ENCODE data around the gene GPR62. TPM values are rescaled to one million over a fixed set of nuclear protein-coding genes. Genes with fewer than 3 reads are reported as not detected.
"Not testable (repeated sequence)": the region's sequence is repeated elsewhere in the genome, so short reads cannot be mapped to it uniquely, and the experiment has no call there.

The GPR62 gene
- total and polyA plus RNA-seq, 4 donors = 0.15 TPM; not detected in 3

DNA sequence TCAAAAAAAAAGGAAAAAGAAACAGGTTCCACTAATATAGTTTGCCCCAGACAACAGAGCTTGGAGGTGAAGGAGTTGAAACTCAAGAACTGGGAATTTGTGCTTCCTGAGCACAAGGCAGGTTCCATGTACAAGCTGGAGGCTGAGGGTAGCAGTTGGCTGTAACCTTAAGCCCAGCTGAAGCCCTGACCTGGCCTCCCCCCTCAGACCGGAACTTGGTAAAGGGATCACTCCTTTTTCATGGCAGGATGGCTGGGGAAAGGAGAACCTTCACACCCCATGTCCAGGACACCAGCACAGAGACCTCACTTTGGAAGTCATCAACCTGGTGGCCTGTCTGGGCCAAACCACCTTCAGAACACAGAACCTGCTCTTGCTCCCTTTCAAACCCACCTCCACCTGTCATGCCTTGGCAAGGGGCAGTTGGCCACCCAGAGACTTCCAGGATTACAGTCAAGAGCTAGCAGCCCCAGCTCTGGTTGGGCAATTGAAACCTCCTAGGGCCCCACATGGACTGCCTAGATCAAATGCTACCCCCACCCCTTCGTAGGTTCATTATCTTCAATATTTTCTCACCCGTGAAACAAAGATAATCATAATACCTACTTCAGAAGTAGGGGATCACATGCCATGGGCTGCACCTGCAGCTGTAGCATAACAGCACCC, 37.0 kb downstream of the GPR62 start:
- H3K4me3 ChIP-seq (ENCODE audit: low read length in 2 of 2) = no peak overlapping the region
- H3K9me3 ChIP-seq (ENCODE audit: control insufficient read depth, low read length) = no peaks in the 10 kb centered on the region
- no peaks in the 10 kb centered on the region for H3K4me1 ChIP-seq (ENCODE audit: control insufficient read depth in 1 of 2, insufficient read depth in 2 of 2, low read length in 2 of 2)
- intact Hi-C loops (cut with DNase I) = no loop called here
- H3K36me3 ChIP-seq (ENCODE audit: control insufficient read depth in 1 of 2, insufficient read depth in 2 of 2, low read length in 1 of 2) = peaks cover 0 to 4% of the 10 kb centered on the region in 2 donors
- H3K27me3 ChIP-seq (ENCODE audit: control insufficient read depth in 1 of 2, insufficient read depth in 2 of 2, low read length in 1 of 2) = no peaks in the 10 kb centered on the region
- ATAC-seq (ENCODE audit: low FRiP score) (no peak), DNase-seq (no peak)
- WGBS, 2 donors = 74% methylated on average over 3 of the region's 3 CpGs
- no peak overlapping the region for H3K27ac ChIP-seq (ENCODE audit: low read depth in 1 of 2, low read length in 2 of 2)

DNA sequence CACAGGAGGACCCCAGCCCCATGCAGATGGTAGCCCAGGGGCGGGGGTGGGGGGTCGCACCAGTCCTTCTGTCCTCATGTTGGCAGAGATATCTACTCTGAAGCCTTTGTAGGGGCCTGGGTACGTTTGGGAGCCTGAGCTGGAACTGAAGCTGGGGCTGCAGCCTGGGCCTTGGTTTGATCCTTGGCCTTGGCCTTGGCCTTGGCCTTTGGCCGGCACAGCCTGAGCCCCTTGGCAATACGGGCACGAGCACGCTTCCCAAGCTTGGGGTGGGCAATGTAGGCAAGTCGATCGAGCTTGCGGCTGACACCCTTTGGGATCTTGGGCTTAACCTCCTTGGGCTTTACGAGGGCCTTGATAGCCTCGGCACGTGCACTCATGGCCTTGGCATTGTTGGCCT, 38.5 kb downstream of the GPR62 start:
- H3K4me1 ChIP-seq (ENCODE audit: control insufficient read depth in 1 of 2, insufficient read depth in 2 of 2, low read length in 2 of 2); ATAC-seq (ENCODE audit: low FRiP score); H3K9me3 ChIP-seq (ENCODE audit: control insufficient read depth, low read length); intact Hi-C loops (cut with DNase I); DNase-seq; H3K27ac ChIP-seq (ENCODE audit: low read depth in 1 of 2, low read length in 2 of 2); H3K36me3 ChIP-seq (ENCODE audit: control insufficient read depth in 1 of 2, insufficient read depth in 2 of 2, low read length in 1 of 2); H3K4me3 ChIP-seq (ENCODE audit: low read length in 2 of 2); H3K27me3 ChIP-seq (ENCODE audit: control insufficient read depth in 1 of 2, insufficient read depth in 2 of 2, low read length in 1 of 2): not testable (repeated sequence)
- WGBS, 2 donors = 52 to 83% methylated on average over 3 to 10 of the region's 13 CpGs

DNA sequence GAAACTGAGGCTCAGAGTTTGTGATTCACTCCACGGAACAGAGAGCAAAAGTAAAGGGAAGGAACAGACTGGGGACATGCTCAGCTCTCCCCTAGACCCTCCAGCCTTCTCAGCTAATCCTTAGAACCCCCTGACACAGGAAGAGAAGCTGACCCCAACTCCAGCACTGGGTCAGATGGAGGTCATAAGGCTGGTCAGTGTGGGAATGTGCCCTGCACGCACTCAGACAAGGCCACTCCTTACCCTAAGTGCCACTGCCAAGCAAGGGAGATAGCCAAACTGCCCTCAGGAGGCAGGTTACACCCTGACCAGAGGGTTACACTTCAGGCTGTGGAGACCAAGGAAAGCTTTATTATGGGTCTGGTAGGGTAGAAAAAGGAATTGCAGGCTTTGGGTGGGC, 39.3 kb downstream of the GPR62 start:
- no peaks in the 10 kb centered on the region for H3K4me1 ChIP-seq (ENCODE audit: control insufficient read depth in 1 of 2, insufficient read depth in 2 of 2, low read length in 2 of 2)
- no peak overlapping the region for H3K4me3 ChIP-seq (ENCODE audit: low read length in 2 of 2)
- intact Hi-C loops (cut with DNase I) = no loop called here

DNA sequence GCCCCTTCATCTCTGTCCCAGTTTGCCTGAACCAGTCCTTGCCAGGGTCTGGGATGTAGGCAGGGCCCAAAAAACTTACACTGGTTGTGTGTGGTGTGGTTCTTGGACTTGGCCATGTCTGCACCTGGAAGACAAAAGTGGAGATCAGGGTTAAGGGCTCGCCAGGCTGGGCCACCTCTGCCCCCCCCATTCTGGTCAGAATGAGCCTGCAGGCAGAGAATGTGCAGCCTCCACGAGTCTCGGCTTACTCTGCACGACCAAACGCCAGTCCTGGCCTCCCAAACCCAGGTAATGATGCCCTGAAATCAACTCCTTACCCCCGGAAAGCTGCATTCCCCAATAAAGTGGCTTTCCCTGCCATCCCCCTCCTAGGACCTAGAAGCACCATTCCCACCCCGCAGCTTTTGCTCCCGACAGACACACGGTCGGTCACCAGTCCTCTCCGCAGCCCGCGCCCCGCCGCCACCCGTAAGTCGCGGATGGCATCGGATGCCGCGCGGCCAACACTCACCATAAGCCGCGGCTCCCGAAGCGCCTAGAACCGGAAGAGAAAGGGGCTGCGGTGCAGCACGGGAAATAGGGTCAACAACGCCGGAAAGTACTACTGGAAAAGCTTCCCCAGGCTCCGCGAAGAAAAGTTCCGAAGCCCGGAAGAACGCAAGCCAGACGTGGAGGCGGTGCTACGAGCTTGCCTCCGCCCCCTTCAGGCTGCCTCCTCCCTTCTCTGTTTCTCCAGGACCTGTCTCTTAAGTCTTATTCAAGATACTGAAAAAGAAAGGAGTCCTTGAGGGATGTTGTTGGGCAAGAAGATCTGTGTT, 40.4 kb downstream of the GPR62 start, which contains the start of gene RPL29:
Gene RPL29 (minus strand): TSS at position 550 of the 818 bp plus-strand sequence. CDS start 434 bp downstream, at position 116.
- Histone ChIP-seq H3K9me3 (ENCODE audit: control insufficient read depth, low read length) (no peaks in the 10 kb centered on the region), H3K27me3 (ENCODE audit: control insufficient read depth in 1 of 2, insufficient read depth in 2 of 2, low read length in 1 of 2) (no peaks in the 10 kb centered on the region), H3K4me1 (ENCODE audit: control insufficient read depth in 1 of 2, insufficient read depth in 2 of 2, low read length in 2 of 2) (no peaks in the 10 kb centered on the region), H3K36me3 (ENCODE audit: control insufficient read depth in 1 of 2, insufficient read depth in 2 of 2, low read length in 1 of 2) (peaks cover 0 to 4% of the 10 kb centered on the region in 2 donors), H3K4me3 (ENCODE audit: low read length in 2 of 2) (peak within 1 kb of the TSS; percentile 39 to 68), H3K27ac (ENCODE audit: low read depth in 1 of 2, low read length in 2 of 2) (peak within 1 kb of the TSS; percentile 35 to 48)
- intact Hi-C loops (cut with DNase I) = no loop called here
- WGBS, 2 donors = 1% methylated on average over 40 of the region's 40 CpGs
- DNase-seq = peak; percentile 93 to 95
- ATAC-seq (ENCODE audit: low FRiP score) = peak; percentile 95

More for the DNA sequence above, 39.3 kb downstream of the GPR62 start:
- DNase-seq = no peak
- peak overlapping the region in 1 of 2 donors; percentile 8 for H3K27ac ChIP-seq (ENCODE audit: low read depth in 1 of 2, low read length in 2 of 2)
- no peak for ATAC-seq (ENCODE audit: low FRiP score)
- peaks cover 0 to 4% of the 10 kb centered on the region in 2 donors for H3K36me3 ChIP-seq (ENCODE audit: control insufficient read depth in 1 of 2, insufficient read depth in 2 of 2, low read length in 1 of 2)
- 73 to 80% methylated on average over 2 of the region's 2 CpGs for WGBS, 2 donors
- no peaks in the 10 kb centered on the region for H3K9me3 ChIP-seq (ENCODE audit: control insufficient read depth, low read length)
- H3K27me3 ChIP-seq (ENCODE audit: control insufficient read depth in 1 of 2, insufficient read depth in 2 of 2, low read length in 1 of 2) = no peaks in the 10 kb centered on the region

GRCh38 chr3:51997172-51997571, 42.0 kb downstream of the GPR62 start:
- H3K36me3 ChIP-seq (ENCODE audit: control insufficient read depth in 1 of 2, insufficient read depth in 2 of 2, low read length in 1 of 2) = peaks cover 0 to 4% of the 10 kb centered on the region in 2 donors
- H3K4me3 ChIP-seq (ENCODE audit: low read length in 2 of 2) = no peak overlapping the region
- no peaks in the 10 kb centered on the region for H3K27me3 ChIP-seq (ENCODE audit: control insufficient read depth in 1 of 2, insufficient read depth in 2 of 2, low read length in 1 of 2)
- no peak overlapping the region for H3K27ac ChIP-seq (ENCODE audit: low read depth in 1 of 2, low read length in 2 of 2)
- no peaks in the 10 kb centered on the region for H3K9me3 ChIP-seq (ENCODE audit: control insufficient read depth, low read length)
- DNase-seq (no peak), ATAC-seq (ENCODE audit: low FRiP score) (no peak)
- no peaks in the 10 kb centered on the region for H3K4me1 ChIP-seq (ENCODE audit: control insufficient read depth in 1 of 2, insufficient read depth in 2 of 2, low read length in 2 of 2)
- 46 to 55% methylated on average over 2 of the region's 2 CpGs for WGBS, 2 donors
- intact Hi-C loops (cut with DNase I) = no loop called here

DNA sequence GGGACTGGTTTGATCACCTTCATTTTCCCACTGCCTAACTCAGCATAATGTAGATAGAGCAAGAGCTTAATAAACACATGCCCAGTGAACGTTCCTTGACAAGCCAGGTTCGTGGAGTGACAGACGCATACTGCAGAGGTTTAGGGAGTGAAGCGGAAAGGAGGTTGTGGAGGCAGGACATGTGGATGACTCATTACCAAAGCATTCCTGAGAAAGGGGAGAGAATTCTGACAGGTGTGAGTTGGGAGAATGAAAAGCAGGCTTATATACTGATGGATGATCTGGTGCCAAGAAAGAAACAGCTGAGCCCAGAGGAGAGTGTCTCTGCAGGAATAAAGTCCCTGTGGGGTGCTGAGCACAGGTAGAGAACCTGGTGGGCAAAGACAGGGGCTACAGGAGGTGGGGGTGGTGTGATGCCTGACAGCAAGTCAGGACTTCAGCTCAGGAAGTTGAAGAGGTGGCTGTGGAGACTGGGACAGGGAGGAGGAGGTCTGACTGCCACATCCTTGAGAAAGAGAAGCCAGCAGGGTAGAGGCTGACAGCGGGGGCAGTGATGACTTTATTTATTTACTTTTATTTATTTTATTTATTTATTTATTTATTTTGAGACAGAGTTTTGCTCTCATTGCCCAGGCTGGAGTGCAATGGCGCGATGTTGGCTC, 42.9 kb downstream of the GPR62 start:
- Histone ChIP-seq H3K4me1 (ENCODE audit: control insufficient read depth in 1 of 2, insufficient read depth in 2 of 2, low read length in 2 of 2) (no peaks in the 10 kb centered on the region), H3K4me3 (ENCODE audit: low read length in 2 of 2) (no peak overlapping the region), H3K27ac (ENCODE audit: low read depth in 1 of 2, low read length in 2 of 2) (no peak overlapping the region), H3K36me3 (ENCODE audit: control insufficient read depth in 1 of 2, insufficient read depth in 2 of 2, low read length in 1 of 2) (peaks cover 0 to 4% of the 10 kb centered on the region in 2 donors), H3K9me3 (ENCODE audit: control insufficient read depth, low read length) (no peaks in the 10 kb centered on the region), H3K27me3 (ENCODE audit: control insufficient read depth in 1 of 2, insufficient read depth in 2 of 2, low read length in 1 of 2) (no peaks in the 10 kb centered on the region)
- intact Hi-C loops (cut with DNase I) = no loop called here
- ATAC-seq (ENCODE audit: low FRiP score) (no peak), DNase-seq (no peak)
- 41 to 42% methylated on average over 7 of the region's 7 CpGs for WGBS, 2 donors

GRCh38 chr3:51998774-51999173, 43.6 kb downstream of the GPR62 start:
- ATAC-seq (ENCODE audit: low FRiP score) (no peak), DNase-seq (no peak)
- Histone ChIP-seq H3K9me3 (ENCODE audit: control insufficient read depth, low read length) (no peaks in the 10 kb centered on the region), H3K36me3 (ENCODE audit: control insufficient read depth in 1 of 2, insufficient read depth in 2 of 2, low read length in 1 of 2) (peaks cover 0 to 4% of the 10 kb centered on the region in 2 donors), H3K4me1 (ENCODE audit: control insufficient read depth in 1 of 2, insufficient read depth in 2 of 2, low read length in 2 of 2) (no peaks in the 10 kb centered on the region), H3K27ac (ENCODE audit: low read depth in 1 of 2, low read length in 2 of 2) (no peak overlapping the region), H3K27me3 (ENCODE audit: control insufficient read depth in 1 of 2, insufficient read depth in 2 of 2, low read length in 1 of 2) (no peaks in the 10 kb centered on the region), H3K4me3 (ENCODE audit: low read length in 2 of 2) (no peak overlapping the region)
- intact Hi-C loops (cut with DNase I) = no loop called here
- 64 to 68% methylated on average over 7 of the region's 7 CpGs for WGBS, 2 donors

GRCh38 chr3:51999846-52000245, 44.7 kb downstream of the GPR62 start:
- DNase-seq (no peak), ATAC-seq (ENCODE audit: low FRiP score) (no peak)
- H3K4me1 ChIP-seq (ENCODE audit: control insufficient read depth in 1 of 2, insufficient read depth in 2 of 2, low read length in 2 of 2) = no peaks in the 10 kb centered on the region
- no peaks in the 10 kb centered on the region for H3K36me3 ChIP-seq (ENCODE audit: control insufficient read depth in 1 of 2, insufficient read depth in 2 of 2, low read length in 1 of 2)
- H3K9me3 ChIP-seq (ENCODE audit: control insufficient read depth, low read length) = no peaks in the 10 kb centered on the region
- WGBS, 2 donors = 72 to 73% methylated on average over 2 of the region's 2 CpGs
- intact Hi-C loops (cut with DNase I) = loop anchor here (2.0 to 10.0 kb wide), 2 partner anchors 123 to 345 kb away; no protein-coding TSS in a partner anchor
- no peak overlapping the region for H3K27ac ChIP-seq (ENCODE audit: low read depth in 1 of 2, low read length in 2 of 2)
- no peak overlapping the region for H3K4me3 ChIP-seq (ENCODE audit: low read length in 2 of 2)
- no peaks in the 10 kb centered on the region for H3K27me3 ChIP-seq (ENCODE audit: control insufficient read depth in 1 of 2, insufficient read depth in 2 of 2, low read length in 1 of 2)

All from aorta (tissue), 5 donors.